Measurements from ENCODE around the gene M1AP.
A peak's percentile ranks its signal among the peaks of the same experiment; 100 is the strongest.
"Not testable (repeated sequence)": the region's sequence is repeated elsewhere in the genome, so short reads cannot be mapped to it uniquely, and the experiment has no call there.

Gene M1AP

GRCh38 chr2:74561022-74561421, 87.1 kb downstream of the M1AP start:
- DNase-seq, result not testable (repeated sequence)

- no peak for DNase-seq
These were observed 87.5 kb downstream of the M1AP start for GRCh38 chr2:74560591-74560990.

GRCh38 chr2:74559912-74560311, 88.2 kb downstream of the M1AP start:
- no peak for DNase-seq

- DNase-seq, result no peak
These were observed 89.6 kb downstream of the M1AP start for GRCh38 chr2:74558284-74559230.

GRCh38 chr2:74556831-74557370, 91.2 kb downstream of the M1AP start:
- no peak for DNase-seq

- no peak for DNase-seq
These were observed 92.0 kb downstream of the M1AP start for GRCh38 chr2:74556159-74556558.

- no peak for DNase-seq
These were observed 92.5 kb downstream of the M1AP start for GRCh38 chr2:74555610-74556103.

GRCh38 chr2:74554820-74555531, 93.2 kb downstream of the M1AP start:
- DNase-seq, result peak; percentile 37 to 44

- peak; percentile 79 to 82 for DNase-seq
These were observed 94.0 kb downstream of the M1AP start, which contains the start of the genes DOK1 and LOXL3 for GRCh38 chr2:74553892-74554819. Gene DOK1, plus strand, starts transcription at chr2:74554720. Its CDS starts 35 bp downstream, at chr2:74554755. Gene LOXL3, minus strand, starts transcription at chr2:74553942. Its CDS starts 1,308 bp downstream, at chr2:74552634.

- DNase-seq, result no peak
These were observed 95.0 kb downstream of the M1AP start for GRCh38 chr2:74552914-74553811.

- no peak for DNase-seq
These were observed 95.9 kb downstream of the M1AP start for GRCh38 chr2:74551942-74552913.

- DNase-seq, result no peak
These were observed 96.6 kb downstream of the M1AP start for GRCh38 chr2:74551530-74551929.

- no peak for DNase-seq
These were observed 97.9 kb downstream of the M1AP start for GRCh38 chr2:74550231-74550630.

- no peak for DNase-seq
These were observed 99.0 kb downstream of the M1AP start for GRCh38 chr2:74548900-74549826.

- DNase-seq, result no peak
These were observed 99.7 kb downstream of the M1AP start for GRCh38 chr2:74548285-74548899.

GRCh38 chr2:74546004-74546403, 102.1 kb downstream of the M1AP start:
- DNase-seq, result no peak

GRCh38 chr2:74544634-74545033, 103.5 kb downstream of the M1AP start:
- DNase-seq, result no peak

GRCh38 chr2:74542978-74543377, 105.2 kb downstream of the M1AP start:
- DNase-seq, result no peak
